K562 (cell line): ENCODE results near the gene IRX6. TPM values are rescaled to one million over a fixed set of nuclear protein-coding genes. Genes with fewer than 3 reads are reported as not detected.

Source experiments
- ATAC-seq: fragments of 200-7000 bp; cut with Tn5 transposase; 3 replicates; pipeline ENCODE4 v1.9.1; 2020; ENCODE audit warnings: moderate library complexity
- BruUV-seq: library from RNA; stranded (reverse); fragments of 400-500 nt; replicated peaks from 2 replicates; lab custom pipeline; 2021; lab: Mats Ljungman, UMichigan
- CTCF ChIA-PET: fragments of 300-600 bp; formaldehyde crosslinking; extraction: SDS; loops from one replicate; lab custom pipeline; 2021; ENCODE audit warnings: low intra/inter-chr PET ratio; lab: Yijun Ruan, JAX
- POLR2A ChIA-PET: fragments of 300-600, 350-650 bp; sonication (Branson Sonifier 250); formaldehyde crosslinking; extraction: SDS; loops from one replicate; lab custom pipeline; 2021; ENCODE audit warnings: antibody characterized with exemption, inconsistent platforms; lab: Yijun Ruan, JAX
- DNase-seq, 4 experiments: peaks; one replicate each; pipeline versions ENCODE4 v3.0.0 to v3.0.0-alpha.2; 2011 to 2018; ENCODE audit warnings: low spot score in 3 of 4, mixed read lengths in 3 of 4; ENCODE audit errors: extremely low read depth in 1 of 4
- FAIRE-seq: peaks from 2 replicates; lab custom pipeline; 2011; peaks lifted over from hg19 to GRCh38; lab: Jason Lieb, UNC
- H2AFZ ChIP-seq: 2 replicates; pipeline ENCODE4 v1.6.0; 2011; ENCODE audit warnings: low read depth, low read length, control low read depth, inconsistent platforms
- H3K27ac ChIP-seq: fragments of 200-600 bp; 3 replicates; pipeline ENCODE4 v1.8.0; 2011; ENCODE audit warnings: low read depth, mild to moderate bottlenecking, control low read depth, inconsistent platforms, low read length, moderate library complexity, mixed read lengths; ENCODE audit errors: extremely low read depth
- H3K27me3 ChIP-seq, 2 experiments: fragments of 300-600 bp in 1 of 2; 2 replicates in 1 of 2; 3 replicates in 1 of 2; pipeline versions ENCODE4 v1.6.0 to v1.8.0; 2011; ENCODE audit warnings: inconsistent platforms in 2 of 2, low read length in 2 of 2, mild to moderate bottlenecking in 1 of 2, mixed read lengths in 1 of 2, moderate library complexity in 1 of 2; ENCODE audit not compliant: control insufficient read depth in 2 of 2, insufficient read depth in 2 of 2
- H3K36me3 ChIP-seq: fragments of 300-600 bp; 3 replicates; pipeline ENCODE4 v1.8.0; 2011; ENCODE audit warnings: mild to moderate bottlenecking, low read length, inconsistent platforms; ENCODE audit not compliant: control insufficient read depth, insufficient read depth
- H3K4me1 ChIP-seq, 2 experiments: fragments of 200-600 bp in 1 of 2; replicated peaks in 1 of 2; 2 replicates in 1 of 2; 3 replicates in 1 of 2; pipeline versions ENCODE4 v1.5.1 to v1.8.0; 2011; ENCODE audit warnings: inconsistent platforms in 2 of 2, low read length in 2 of 2, mild to moderate bottlenecking in 1 of 2, mixed read lengths in 1 of 2, moderate library complexity in 1 of 2; ENCODE audit not compliant: control insufficient read depth in 2 of 2, insufficient read depth in 2 of 2
- H3K4me2 ChIP-seq: 2 replicates; pipeline ENCODE4 v1.6.1; 2011; ENCODE audit warnings: low read length, control low read depth, inconsistent platforms, mixed read lengths; ENCODE audit not compliant: insufficient read depth
- H3K4me3 ChIP-seq: fragments of 200-600 bp; sonication (generic), shearing (Covaris generic); 2 replicates; pipeline ENCODE4 v1.5.1; 2016; ENCODE audit warnings: control low read depth, inconsistent platforms
- H3K79me2 ChIP-seq: fragments of 200-600 bp; 3 replicates; pipeline ENCODE4 v1.8.0; 2011; ENCODE audit warnings: low read length, inconsistent platforms; ENCODE audit not compliant: control insufficient read depth, insufficient read depth
- H3K9ac ChIP-seq, 2 experiments: 2 replicates each; pipeline versions ENCODE4 v1.6.0 to v1.6.1; 2011; ENCODE audit warnings: low read depth in 2 of 2, low read length in 2 of 2, control low read depth in 1 of 2, inconsistent platforms in 1 of 2, mild to moderate bottlenecking in 1 of 2, mixed read lengths in 1 of 2; ENCODE audit not compliant: insufficient read depth in 1 of 2
- H3K9me1 ChIP-seq: one replicate; pipeline ENCODE4 v1.6.0; 2011; ENCODE audit warnings: inconsistent platforms, mild to moderate bottlenecking, low read length, moderate library complexity; ENCODE audit not compliant: control insufficient read depth, insufficient read depth
- H3K9me3 ChIP-seq: replicated peaks from 2 replicates; pipeline ENCODE4 v1.5.1; 2011; ENCODE audit warnings: low read depth, low read length, inconsistent platforms; ENCODE audit not compliant: control insufficient read depth, insufficient read depth
- H4K20me1 ChIP-seq: replicated peaks from 2 replicates; pipeline ENCODE4 v1.6.1; 2011; ENCODE audit warnings: low read length, inconsistent platforms, mixed read lengths; ENCODE audit not compliant: control insufficient read depth, insufficient read depth
- BRD9 ChIP-seq: fragments of 450-650 bp; IDR thresholded peaks from 2 replicates; pipeline ENCODE4 v1.6.1; 2018; ENCODE audit warnings: low read depth; ENCODE audit not compliant: partially characterized antibody
- BRF1 ChIP-seq: IDR thresholded peaks from 3 replicates; pipeline ENCODE4 v1.6.1; 2011; ENCODE audit warnings: borderline replicate concordance, mild to moderate bottlenecking; ENCODE audit not compliant: insufficient read length; ENCODE audit errors: extremely low read depth
- CHD1 ChIP-seq: fragments of 200-600 bp; sonication (generic); IDR thresholded peaks from one replicate; pipeline ENCODE4 v1.6.1; 2012; ENCODE audit warnings: mild to moderate bottlenecking, moderate library complexity, low read length, inconsistent platforms
- EWSR1 ChIP-seq: fragments of 450-650 bp; IDR thresholded peaks from 2 replicates; pipeline ENCODE4 v1.6.1; 2018; ENCODE audit warnings: borderline replicate concordance, mild to moderate bottlenecking, low read depth, moderate library complexity; ENCODE audit not compliant: partially characterized antibody
- JUND ChIP-seq, 2 experiments: IDR thresholded peaks; 2 replicates in 1 of 2; 3 replicates in 1 of 2; pipeline ENCODE4 v1.6.1; 2011; ENCODE audit warnings: borderline replicate concordance in 2 of 2, low read depth in 2 of 2, low read length in 2 of 2, improper control_type of control experiment in 1 of 2, missing biosample characterization in 1 of 2, missing genetic modification characterization in 1 of 2, missing genetic modification reagents in 1 of 2
- KAT7 ChIP-seq: sonication (generic); formaldehyde crosslinking; IDR thresholded peaks from 2 replicates; pipeline ENCODE4 v1.8.0; 2022; ENCODE audit warnings: missing genetic modification reagents, mild to moderate bottlenecking, borderline replicate concordance
- SMAD1 ChIP-seq: fragments of 150-350 bp; IDR thresholded peaks from 2 replicates; pipeline ENCODE4 v1.6.1; 2014; ENCODE audit warnings: low read length, low read depth; ENCODE audit not compliant: partially characterized antibody
- SRSF3 ChIP-seq: fragments of 200-400 bp; formaldehyde crosslinking; IDR thresholded peaks from 2 replicates; pipeline ENCODE4 v1.6.1; 2016; ENCODE audit warnings: mild to moderate bottlenecking, low read length, moderate library complexity; ENCODE audit not compliant: insufficient read depth
- TFAP4 ChIP-seq: sonication (generic); formaldehyde crosslinking; IDR thresholded peaks from 2 replicates; pipeline ENCODE4 v1.8.0; 2022; ENCODE audit warnings: missing genetic modification reagents, mild to moderate bottlenecking, moderate library complexity, borderline replicate concordance
- XRCC3 ChIP-seq: fragments of 450-650 bp; IDR thresholded peaks from 2 replicates; pipeline ENCODE4 v1.6.1; 2017; ENCODE audit warnings: mild to moderate bottlenecking, moderate library complexity
- ZSCAN32 ChIP-seq: fragments of 450-650 bp; formaldehyde crosslinking; IDR thresholded peaks from 2 replicates; pipeline ENCODE4 v1.4.0; 2020; ENCODE audit warnings: mild to moderate bottlenecking, moderate library complexity
- WGBS: fragments of 100-300 bp; shearing (Covaris generic); methylation state at CpG from one replicate; pipeline ENCODE4 v1.1.6; 2016; ENCODE audit warnings: low coverage, mixed read lengths; ENCODE audit not compliant: insufficient coverage; ENCODE audit errors: missing lambda C conversion rate; 5-methylcytosine and 5-hydroxymethylcytosine counted together
- in situ Hi-C: fragments of 300-500 bp; cut with MboI; formaldehyde crosslinking; loops from 4 replicates; pipeline ENCODE4 v1.15.0; 2018; ENCODE audit warnings: inconsistent platforms, mixed read lengths
- intact Hi-C: fragments of 100-400 bp; cut with micrococcal nuclease; formaldehyde crosslinking; loops from 2 replicates; pipeline ENCODE4 v1.14.2; 2022
- polyA plus RNA-seq, 8 experiments: library from polyadenylated mRNA; depleted of rRNA in 4 of 8; stranded (reverse) in 5 of 8; unstranded in 3 of 8; fragments of >200 nt; fragmentation: Nextera tagmentation in 2 of 8; fragmentation: Illumina TruSeq in 1 of 8; extraction: Ambion mirVana in 2 of 8; extraction: Trizol in 1 of 8; gene quantifications; 2 replicates each; pipeline versions ENCODE4 v1.2.1 to v1.2.3, GENCODE V29; 2011 to 2014; ENCODE audit warnings: inconsistent platforms in 1 of 8, missing spikeins in 1 of 8
- total RNA-seq, 7 experiments: library from RNA; depleted of rRNA in 6 of 7; stranded (reverse); fragments of >200 nt in 6 of 7; fragmentation: Illumina TruSeq in 2 of 7; extraction: Trizol in 2 of 7; gene quantifications; 2 replicates each; pipeline versions ENCODE4 v1.2.1 to v1.2.3, GENCODE V29; 2011 to 2021; ENCODE audit warnings: low replicate concordance in 1 of 7

IRX6 gene
- total and polyA plus RNA-seq, 9 of the 15 experiments (the other 6 are each of a cell fraction or from before 2014, with no cell fraction given), result 0.07 to 0.29 (median 0.14) TPM; not detected in 4

- no peak for DNase-seq
- Histone ChIP-seq H3K79me2 (no peaks in the 10 kb centered on the region), H3K9me1 (no peaks in the 10 kb centered on the region), H3K27ac (no peak overlapping the region), H4K20me1 (no peaks in the 10 kb centered on the region; the same call in 1 of the 2 replicates), H3K27me3 (peaks cover 4 to 8% of the 10 kb centered on the region in 2 experiments; a peak in 3 of 5 replicates), H2AFZ (no peak overlapping the region), H3K4me3 (no peak overlapping the region), H3K4me2 (no peak overlapping the region), H3K9me3 (no peaks in the 10 kb centered on the region), H3K4me1 (no peaks in the 10 kb centered on the region), H3K36me3 (no peaks in the 10 kb centered on the region), H3K9ac (no peak overlapping the region)
- no peak for TF ChIP-seq SRSF3
- no peak for TF ChIP-seq KAT7 (CRISPR knock-in tag)
- no peak for TF ChIP-seq TFAP4
- no peak for TF ChIP-seq BRF1
- no peak for TF ChIP-seq JUND (IDR thresholded peaks at IDR 0.05; ENCODE audit: borderline replicate concordance, low read depth, low read length)
- TF ChIP-seq JUND (tag; IDR thresholded peaks at IDR 0.05; ENCODE audit: borderline replicate concordance, low read depth, low read length), result no peak
- TF ChIP-seq BRD9, result no peak
- no peak for TF ChIP-seq SMAD1
- TF ChIP-seq ZSCAN32 (CRISPR knock-in tag), result no peak
- no peak for TF ChIP-seq XRCC3
- no peak for TF ChIP-seq EWSR1
- TF ChIP-seq CHD1, result no peak
- CTCF ChIA-PET, result no interaction called here
- ATAC-seq, result no peak
- BruUV-seq, result no TSS peak
- WGBS, result 0% methylated on average over 1 of the region's 1 CpG
- FAIRE-seq, result no peak
- intact Hi-C loops, result no loop called here
- in situ Hi-C loops, result no loop called here
- POLR2A ChIA-PET, result no interaction called here
Measured at GRCh38 chr16:55297910-55298479, 26.0 kb upstream of the IRX6 start.
